Stimulated activated CD4-positive, alpha-beta T cell treated with anti-CD3 and anti-CD28 coated beads, TNF-alpha, amount 100 ng/mL, for 48 hours (primary cell): ENCODE results near the gene DNAJB11.

Source experiments
- DNase-seq, 3 donors: peaks; one replicate each; pipeline ENCODE4 v3.0.0-alpha.2; 2020; ENCODE audit warnings: low read depth in 3 of 3

DNAJB11 gene

DNA sequence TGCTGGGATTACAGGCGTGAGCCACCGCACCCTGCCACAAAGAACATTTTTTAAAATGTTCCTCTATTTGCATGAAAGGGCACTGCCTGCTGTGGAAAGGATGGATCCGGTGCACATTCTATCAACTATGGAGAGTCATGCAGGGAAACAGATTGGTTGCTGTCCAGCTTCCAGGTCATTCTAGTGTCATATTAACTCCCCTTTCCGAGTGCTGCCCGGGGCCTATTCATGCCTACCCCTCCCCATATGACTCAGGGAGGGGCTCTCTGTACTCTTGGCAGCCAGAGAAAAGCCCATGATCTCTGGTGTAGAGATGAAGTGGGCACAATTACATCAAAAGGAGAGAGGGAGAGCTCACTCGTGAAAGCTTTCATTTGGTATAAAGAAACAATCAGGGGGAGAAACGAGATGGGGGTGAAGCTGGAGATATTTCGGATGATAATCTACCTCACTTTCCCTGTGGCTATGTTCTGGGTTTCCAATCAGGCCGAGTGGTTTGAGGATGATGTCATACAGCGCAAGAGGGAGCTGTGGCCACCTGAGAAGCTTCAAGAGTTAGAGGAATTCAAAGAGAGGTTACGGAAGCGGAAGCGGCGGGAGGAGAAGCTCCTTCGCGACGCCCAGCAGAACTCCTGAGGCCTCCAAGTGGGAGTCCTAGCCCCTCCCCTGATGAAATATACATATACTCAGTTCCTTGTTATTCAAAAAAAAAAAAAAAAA, 26.2 kb downstream of the DNAJB11 start:
- DNase-seq = no peak

DNA sequence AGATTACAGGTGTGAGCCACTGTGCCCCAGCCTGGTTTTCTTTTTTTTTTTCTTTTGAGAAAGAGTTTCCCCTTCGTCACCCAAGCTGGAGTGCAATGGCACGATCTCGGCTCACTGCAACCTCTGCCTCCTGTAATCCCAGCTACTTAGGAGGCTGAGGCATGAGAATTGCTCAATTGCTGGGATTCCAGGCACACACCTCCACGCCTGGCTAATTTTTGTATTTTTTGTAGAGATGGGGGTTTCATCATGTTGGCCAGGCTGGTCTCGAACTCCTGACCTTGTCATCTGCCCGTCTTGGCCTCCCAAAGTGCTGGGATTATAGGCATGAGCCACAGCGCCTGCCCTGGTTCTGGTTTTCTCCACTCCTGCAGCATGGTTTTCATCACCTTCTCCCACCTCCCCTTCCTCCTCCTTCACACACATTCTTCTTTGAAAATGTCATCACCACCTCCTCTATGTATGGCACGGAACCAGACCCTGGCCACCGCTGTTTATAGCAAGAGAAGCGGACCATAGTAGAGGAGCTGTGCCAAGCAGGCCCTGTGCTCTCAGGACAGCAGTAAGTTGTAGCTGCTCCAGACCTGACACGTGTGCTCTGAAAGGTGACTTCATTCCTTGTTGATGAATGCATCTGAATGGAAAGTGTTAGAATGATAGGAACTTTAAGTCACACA, 27.7 kb downstream of the DNAJB11 start:
- no peak for DNase-seq

DNA sequence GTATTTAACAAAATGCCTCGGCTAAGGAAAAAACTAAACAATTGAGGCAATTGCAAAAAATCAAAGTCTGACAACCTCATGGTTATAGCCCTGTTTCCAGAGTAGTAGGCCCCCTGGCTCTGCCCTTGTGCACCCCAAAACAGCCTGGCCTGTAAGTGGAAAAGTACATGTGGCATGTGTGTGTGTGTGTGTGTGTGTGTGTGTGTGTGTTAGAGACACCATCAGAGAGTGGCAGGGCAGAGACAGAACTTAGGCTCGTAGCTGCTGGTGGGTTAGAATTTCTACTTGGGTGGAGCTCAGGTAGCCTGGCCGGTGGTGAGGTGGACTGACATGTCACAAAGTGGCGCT, 28.2 kb downstream of the DNAJB11 start:
- DNase-seq = no peak

DNA sequence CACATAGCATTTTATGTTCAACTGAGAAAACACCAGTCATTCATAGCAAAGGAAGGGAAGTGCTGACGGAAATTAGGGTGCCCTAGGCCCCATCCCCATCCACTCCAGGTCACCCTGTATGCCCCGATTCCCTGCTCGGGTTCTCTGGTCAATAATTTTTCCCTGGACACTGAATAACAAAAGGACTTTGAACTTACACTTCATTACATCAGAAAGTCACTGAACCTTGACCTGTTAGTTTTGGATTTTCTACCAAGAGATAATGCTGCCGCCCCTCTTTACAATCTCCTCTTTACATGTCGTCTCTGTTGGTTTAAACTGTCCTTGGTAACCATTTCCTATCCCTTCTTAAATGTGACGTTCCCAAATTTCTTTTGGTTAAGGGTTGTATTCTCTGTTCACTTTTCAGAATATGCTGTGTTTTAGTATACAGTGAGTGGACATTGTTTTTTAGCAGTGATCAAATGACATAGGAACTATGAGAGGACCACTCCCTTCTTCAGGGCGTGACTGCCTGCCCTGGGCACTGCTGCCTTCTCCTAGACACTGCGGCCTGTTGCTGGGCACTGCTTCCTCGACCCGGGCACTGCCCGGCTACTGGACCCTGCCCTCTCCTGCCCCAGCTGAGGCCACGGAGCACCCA, 28.7 kb downstream of the DNAJB11 start:
- DNase-seq = no peak

DNA sequence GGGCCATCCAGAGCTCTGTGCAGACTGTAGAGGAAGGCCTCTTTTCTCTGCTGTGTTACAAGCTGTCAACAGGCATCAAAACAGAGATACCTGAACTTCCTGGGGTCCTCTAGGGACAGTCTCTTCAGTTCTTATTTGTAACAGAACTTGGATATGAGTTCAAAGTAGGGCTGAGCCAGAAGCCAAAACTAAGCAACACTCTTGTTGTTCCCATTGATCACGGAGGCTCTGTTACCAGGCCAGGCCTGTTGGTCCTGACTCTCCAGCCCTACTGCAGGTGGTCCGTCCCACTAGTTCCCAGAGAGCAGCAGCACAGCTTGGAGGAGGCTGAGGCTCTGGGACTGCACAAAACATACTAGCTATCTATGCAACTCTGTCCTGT, 29.3 kb downstream of the DNAJB11 start:
- no peak for DNase-seq

DNA sequence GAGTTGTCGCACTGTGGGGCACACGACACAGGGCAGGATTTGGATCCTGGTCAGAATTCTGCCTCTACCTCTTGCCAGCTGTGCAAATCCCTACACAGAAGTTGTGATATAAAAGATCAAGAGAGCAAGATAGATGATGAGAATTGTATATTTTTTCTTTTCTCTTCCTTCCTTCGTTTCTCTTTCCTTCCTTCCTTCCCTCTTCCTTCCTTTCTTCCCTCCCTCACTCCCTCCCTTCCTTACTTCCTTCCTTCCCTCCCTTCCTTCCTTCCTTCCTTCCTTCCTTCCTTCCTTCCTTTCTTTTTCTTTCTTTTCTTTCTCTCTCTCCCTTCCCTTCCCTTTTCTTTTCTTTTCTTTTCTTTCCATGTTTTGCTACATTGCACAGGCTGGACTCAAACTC, 30.4 kb downstream of the DNAJB11 start:
- no peak for DNase-seq

- DNase-seq = no peak
Measured at GRCh38 chr3:186603159-186603558, 32.6 kb downstream of the DNAJB11 start.

- DNase-seq = no peak
Measured at GRCh38 chr3:186605078-186605477, 34.6 kb downstream of the DNAJB11 start.

- DNase-seq = no peak
Measured at GRCh38 chr3:186605561-186606545, 35.3 kb downstream of the DNAJB11 start.

- no peak for DNase-seq
Measured at GRCh38 chr3:186608624-186609215, 38.2 kb downstream of the DNAJB11 start.

- DNase-seq = no peak
Measured at GRCh38 chr3:186609247-186609868, 38.8 kb downstream of the DNAJB11 start.

GRCh38 chr3:186612065-186612464, 41.5 kb downstream of the DNAJB11 start:
- no peak for DNase-seq

- no peak for DNase-seq
Measured at GRCh38 chr3:186612721-186613636, 42.5 kb downstream of the DNAJB11 start, which contains the start of gene AHSG. Gene AHSG, plus strand, starts transcription at chr3:186613060. Its CDS starts 82 bp downstream, at chr3:186613142.

DNA sequence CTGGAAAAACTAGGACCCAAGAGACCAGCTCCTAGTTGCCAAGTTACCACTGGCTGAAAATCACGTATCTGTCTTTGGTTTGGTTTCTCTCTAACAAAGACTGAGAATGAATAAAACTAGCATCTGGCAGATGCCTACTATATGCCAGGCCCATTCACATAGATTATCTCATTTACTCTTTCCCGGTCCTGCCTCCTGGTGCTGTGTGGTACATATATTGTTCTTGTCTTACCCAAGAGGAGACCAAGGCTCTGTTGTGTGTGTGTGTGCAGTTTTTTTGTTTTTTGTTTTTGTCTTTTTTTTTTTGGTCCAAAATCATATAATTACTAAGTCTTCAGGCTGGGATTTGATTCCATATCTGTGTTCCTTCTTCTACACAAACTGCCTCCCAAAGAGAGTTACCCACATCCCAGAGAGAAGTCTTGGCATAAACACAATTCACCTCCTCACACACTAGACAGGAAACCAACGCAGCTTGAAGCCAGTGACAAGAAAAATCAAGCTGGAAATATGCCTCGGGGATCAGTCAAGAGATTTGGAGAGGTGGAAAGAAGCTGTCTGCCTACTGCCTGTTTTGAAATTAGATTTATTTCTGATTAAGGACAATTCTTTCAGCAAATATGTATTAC, 43.2 kb downstream of the DNAJB11 start:
- no peak for DNase-seq

DNA sequence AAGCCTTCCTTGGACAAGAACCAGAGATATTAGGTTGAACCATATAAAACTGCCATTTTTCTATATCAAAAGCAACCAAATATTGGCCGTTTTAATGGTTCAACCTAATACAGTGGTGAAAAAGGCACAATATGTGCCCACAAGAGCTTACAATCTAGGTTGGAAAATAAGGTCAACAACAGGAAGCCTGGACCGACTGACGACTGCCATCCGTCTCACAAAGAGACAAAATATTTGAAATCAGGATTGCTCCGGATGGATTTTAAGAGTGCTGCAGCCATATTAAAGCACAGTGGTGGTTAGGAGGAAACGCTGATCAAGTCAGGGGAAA, 43.7 kb downstream of the DNAJB11 start:
- DNase-seq = no peak

DNA sequence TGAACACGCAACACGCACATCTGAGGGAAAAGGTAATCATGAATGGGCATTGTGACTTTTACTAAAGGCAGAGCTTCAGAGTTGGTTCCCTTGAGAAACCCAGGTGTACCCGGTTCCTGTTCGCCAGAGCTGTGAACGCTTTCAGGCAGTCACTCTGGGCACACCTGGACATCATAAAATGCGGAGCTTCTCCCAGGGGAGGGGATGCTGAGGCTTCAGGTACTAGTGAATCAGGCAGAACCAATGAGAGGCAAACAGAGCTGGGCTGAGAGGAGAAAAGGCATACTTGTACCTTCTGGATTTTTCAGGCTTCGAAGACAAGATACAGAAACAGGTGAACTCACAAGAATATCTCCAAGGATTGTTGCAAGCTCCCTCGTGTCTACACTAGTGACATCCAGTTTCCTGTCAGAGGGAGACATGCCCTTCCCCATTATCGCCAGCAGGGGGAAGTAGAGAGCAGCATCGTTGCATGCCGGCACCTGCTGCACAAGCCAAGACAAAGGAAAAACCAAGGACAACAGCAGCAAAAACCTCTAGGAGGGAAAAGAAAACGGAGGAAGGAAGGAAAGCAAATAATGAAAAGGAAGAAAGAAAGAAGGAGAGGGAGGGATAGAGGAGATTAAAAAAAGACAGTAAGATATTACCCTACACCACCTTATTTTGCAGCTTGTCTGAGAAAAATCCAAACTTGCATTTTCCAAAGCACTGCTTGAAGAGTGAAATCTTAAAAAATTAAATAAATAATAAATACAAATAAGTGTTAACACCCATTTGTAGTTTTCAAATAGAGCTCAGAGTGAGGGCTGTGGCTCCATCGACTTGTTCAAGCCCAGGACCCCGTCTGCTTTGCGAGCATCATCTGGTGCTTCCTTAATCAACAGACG, 44.3 kb downstream of the DNAJB11 start:
- peak; percentile 51 to 65 (median 64) for DNase-seq

- DNase-seq = no peak
Measured at GRCh38 chr3:186616299-186616617, 45.7 kb downstream of the DNAJB11 start.

- DNase-seq = peak; percentile 70 to 81 (median 80)
Measured at GRCh38 chr3:186617036-186617946, 46.8 kb downstream of the DNAJB11 start.
